GM18861 (cell line): Measurements from ENCODE around the gene CCDC172.

Experiments used
- ATAC-seq: cut with Tn5 transposase; IDR thresholded peaks from one replicate; pipeline ENCODE4 v1.9.1; 2021; ENCODE audit not compliant: unreplicated experiment

Gene CCDC172

GRCh38 chr10:116324227-116324950 is at the start of gene CCDC172:
TSS of gene CCDC172 (plus strand) at chr10:116324448. CDS start at chr10:116325012, 564 bp downstream.
- ATAC-seq: no peak

GRCh38 chr10:116276981-116277380 is 47.3 kb upstream of the CCDC172 start:
- no peak for ATAC-seq

- no peak for ATAC-seq
Observed at GRCh38 chr10:116278846-116279245, 45.4 kb upstream of the CCDC172 start.

- ATAC-seq: no peak
Observed at GRCh38 chr10:116281775-116282174, 42.5 kb upstream of the CCDC172 start.

GRCh38 chr10:116286626-116287200 is 37.5 kb upstream of the CCDC172 start:
- ATAC-seq: no peak

- peak; percentile 55 for ATAC-seq
Observed at GRCh38 chr10:116287906-116288501, 36.2 kb upstream of the CCDC172 start.

GRCh38 chr10:116289652-116290051 is 34.6 kb upstream of the CCDC172 start:
- no peak for ATAC-seq

- no peak for ATAC-seq
Observed at GRCh38 chr10:116292493-116292892, 31.8 kb upstream of the CCDC172 start.

GRCh38 chr10:116296291-116296721 is 27.9 kb upstream of the CCDC172 start:
- no peak for ATAC-seq

GRCh38 chr10:116298586-116298985 is 25.7 kb upstream of the CCDC172 start:
- no peak for ATAC-seq

GRCh38 chr10:116300542-116300941 is 23.7 kb upstream of the CCDC172 start:
- no peak for ATAC-seq

- no peak for ATAC-seq
Observed at GRCh38 chr10:116304923-116305322, 19.3 kb upstream of the CCDC172 start.

- no peak for ATAC-seq
Observed at GRCh38 chr10:116306847-116307246, 17.4 kb upstream of the CCDC172 start.

- ATAC-seq: no peak
Observed at GRCh38 chr10:116307455-116307854, 16.8 kb upstream of the CCDC172 start.

- ATAC-seq: no peak
Observed at GRCh38 chr10:116311016-116311415, 13.2 kb upstream of the CCDC172 start.

- no peak for ATAC-seq
Observed at GRCh38 chr10:116311706-116312490, 12.3 kb upstream of the CCDC172 start.

GRCh38 chr10:116312548-116312947 is 11.7 kb upstream of the CCDC172 start:
- no peak for ATAC-seq

GRCh38 chr10:116316503-116316902 is 7.7 kb upstream of the CCDC172 start:
- ATAC-seq: no peak

GRCh38 chr10:116324951-116325635 is 845 bp downstream of the CCDC172 start:
- no peak for ATAC-seq

GRCh38 chr10:116325987-116326386 is 1.7 kb downstream of the CCDC172 start:
- ATAC-seq: no peak

GRCh38 chr10:116329153-116329552 is 4.9 kb downstream of the CCDC172 start:
- ATAC-seq: no peak
